Lower lobe of right lung (tissue), 2 donors: ENCODE results near the gene FAM234A. TPM values are rescaled to one million over a fixed set of nuclear protein-coding genes. Genes with fewer than 3 reads are reported as not detected.
"Not testable (repeated sequence)": the region's sequence is repeated elsewhere in the genome, so short reads cannot be mapped to it uniquely, and the experiment has no call there.

ENCODE experiments used
- ATAC-seq, 2 donors: fragments of 200-7000 bp; cut with Tn5 transposase; one replicate each; pipeline ENCODE4 v1.9.1; 2020 to 2022; ENCODE audit warnings: mild to moderate bottlenecking in 2 of 2, moderate library complexity in 2 of 2
- DNase-seq: peaks from one replicate; pipeline ENCODE4 v3.0.0-alpha.2; 2020
- H3K27ac ChIP-seq: fragments of 200-600 bp; one replicate; pipeline ENCODE4 v1.8.0; 2022
- H3K27me3 ChIP-seq: fragments of 200-600 bp; one replicate; pipeline ENCODE4 v1.8.0; 2022; ENCODE audit warnings: low read depth
- H3K36me3 ChIP-seq: fragments of 200-600 bp; one replicate; pipeline ENCODE4 v1.8.0; 2022; ENCODE audit warnings: mild to moderate bottlenecking
- H3K4me1 ChIP-seq: fragments of 200-600 bp; one replicate; pipeline ENCODE4 v1.8.0; 2022
- H3K4me3 ChIP-seq: fragments of 200-600 bp; one replicate; pipeline ENCODE4 v1.8.0; 2022; ENCODE audit warnings: mild to moderate bottlenecking
- H3K9me3 ChIP-seq: fragments of 200-600 bp; one replicate; pipeline ENCODE4 v1.8.0; 2022
- CTCF ChIP-seq: fragments of 200-600 bp; IDR thresholded peaks from one replicate; pipeline ENCODE4 v1.8.0; 2022; ENCODE audit warnings: antibody characterized with exemption, mild to moderate bottlenecking
- intact Hi-C: fragments of 100-400 bp; cut with DNase I; formaldehyde crosslinking; loops from one replicate; pipeline ENCODE4 v1.11.0; 2022
- total RNA-seq: library from RNA; stranded (reverse); fragmentation: NEBNext Ultra II Directional; extraction: Animal tissue kit (Norgen Biotek cat#: 25700); gene quantifications from one replicate; pipeline ENCODE4 v1.2.1, GENCODE V29; 2021
- donor health status: DM: no; HTN: yes; CAD: no; lungs with severe emphysema.

FAM234A gene
- total RNA-seq, 1 donor from 2014 or later, result 51.7 TPM

- H3K27ac ChIP-seq, result peak overlapping the region; percentile 97
- H3K36me3 ChIP-seq, result peaks cover 48% of the 10 kb centered on the region
- TF ChIP-seq CTCF, result no peak
- peak overlapping the region; percentile 96 for H3K4me3 ChIP-seq
- ATAC-seq (peak; percentile 7 to 23), DNase-seq (no peak)
- H3K4me1 ChIP-seq, result peaks cover 26% of the 10 kb centered on the region
- intact Hi-C loops, result no loop called here
- no peaks in the 10 kb centered on the region for H3K27me3 ChIP-seq
- H3K9me3 ChIP-seq, result no peaks in the 10 kb centered on the region
Observed at GRCh38 chr16:228151-228851, 6.3 kb upstream of the FAM234A start.

GRCh38 chr16:228852-229730, 5.5 kb upstream of the FAM234A start, which contains the start of gene LUC7L:
TSS of gene LUC7L (minus strand) at chr16:229449. CDS start at chr16:229339, 110 bp downstream.
- peak within 1 kb of the TSS; percentile 97 for H3K27ac ChIP-seq
- peak; percentile 93 for DNase-seq
- no peaks in the 10 kb centered on the region for H3K9me3 ChIP-seq
- intact Hi-C loops, result no loop called here
- no peaks in the 10 kb centered on the region for H3K27me3 ChIP-seq
- H3K36me3 ChIP-seq, result peaks cover 40% of the 10 kb centered on the region
- peaks cover 26% of the 10 kb centered on the region for H3K4me1 ChIP-seq
- ATAC-seq, result peak; percentile 97 to 98
- H3K4me3 ChIP-seq, result peak within 1 kb of the TSS; percentile 96
- no peak for TF ChIP-seq CTCF

- Histone ChIP-seq H3K9me3 (no peaks in the 10 kb centered on the region), H3K36me3 (peaks cover 33% of the 10 kb centered on the region), H3K27me3 (no peaks in the 10 kb centered on the region), H3K4me3 (peak overlapping the region; percentile 96), H3K27ac (peak overlapping the region; percentile 97), H3K4me1 (peaks cover 26% of the 10 kb centered on the region)
- ATAC-seq, result no peak
- no peak for TF ChIP-seq CTCF
- no peak for DNase-seq
- intact Hi-C loops, result no loop called here
Observed at GRCh38 chr16:229731-230281, 4.8 kb upstream of the FAM234A start.

GRCh38 chr16:230351-230750, 4.3 kb upstream of the FAM234A start:
- intact Hi-C loops, H3K4me3 ChIP-seq, DNase-seq, H3K9me3 ChIP-seq, H3K27me3 ChIP-seq, H3K27ac ChIP-seq, ATAC-seq: not testable (repeated sequence)
- Histone ChIP-seq H3K36me3 (peaks cover 29% of the 10 kb centered on the region), H3K4me1 (peaks cover 27% of the 10 kb centered on the region)

- intact Hi-C loops, result no loop called here
- Histone ChIP-seq H3K4me3 (no peak overlapping the region), H3K27me3 (no peaks in the 10 kb centered on the region), H3K27ac (no peak overlapping the region), H3K36me3 (peaks cover 23% of the 10 kb centered on the region), H3K4me1 (peaks cover 33% of the 10 kb centered on the region), H3K9me3 (no peaks in the 10 kb centered on the region)
- ATAC-seq, result no peak
- no peak for DNase-seq
- TF ChIP-seq CTCF, result no peak
Observed at GRCh38 chr16:230949-231348, 3.7 kb upstream of the FAM234A start.
